KMS-11 (cell line): ENCODE measurements around the gene CDK14.

Source experiments
- H2AFZ ChIP-seq: fragments of 200-600 bp; sonication (generic); 2 replicates; pipeline ENCODE4 v1.6.1; 2016; ENCODE audit warnings: antibody characterized with exemption, mixed run types, low read depth
- H3K27ac ChIP-seq: fragments of 200-600 bp; sonication (generic); 2 replicates; pipeline ENCODE4 v1.6.1; 2016; ENCODE audit warnings: mild to moderate bottlenecking, mixed run types
- H3K27me3 ChIP-seq: fragments of 200-600 bp; sonication (generic); 2 replicates; pipeline ENCODE4 v1.6.1; 2017; ENCODE audit warnings: mild to moderate bottlenecking, low read depth, mixed run types, moderate library complexity; ENCODE audit not compliant: insufficient read depth
- H3K36me3 ChIP-seq: fragments of 200-600 bp; sonication (generic); 2 replicates; pipeline ENCODE4 v1.6.1; 2017; ENCODE audit warnings: mild to moderate bottlenecking, mixed run types; ENCODE audit not compliant: insufficient read depth
- H3K4me1 ChIP-seq: fragments of 200-600 bp; sonication (generic); 2 replicates; pipeline ENCODE4 v1.6.1; 2016; ENCODE audit warnings: mild to moderate bottlenecking, low read depth, mixed run types; ENCODE audit not compliant: poor library complexity, severe bottlenecking
- H3K4me2 ChIP-seq: fragments of 200-600 bp; sonication (generic); 2 replicates; pipeline ENCODE4 v1.7.0; 2016; ENCODE audit warnings: mild to moderate bottlenecking, mixed run types
- H3K4me3 ChIP-seq: fragments of 200-600 bp; sonication (generic); IDR thresholded peaks from 2 replicates; pipeline ENCODE4 v1.6.1; 2017; ENCODE audit warnings: low read depth, low read length, mixed read lengths; ENCODE audit not compliant: insufficient read depth
- H3K79me2 ChIP-seq: fragments of 200-600 bp; sonication (generic); 2 replicates; pipeline ENCODE4 v1.6.1; 2016; ENCODE audit warnings: low read depth, mixed run types; ENCODE audit not compliant: insufficient read depth
- H3K9ac ChIP-seq: fragments of 200-600 bp; sonication (generic); 2 replicates; pipeline ENCODE4 v1.6.1; 2016; ENCODE audit warnings: mild to moderate bottlenecking, mixed run types
- H4K20me1 ChIP-seq: fragments of 200-600 bp; sonication (generic); 2 replicates; pipeline ENCODE4 v1.6.1; 2016; ENCODE audit warnings: mild to moderate bottlenecking, mixed run types; ENCODE audit not compliant: insufficient read depth
- CTCF ChIP-seq: fragments of 200-600 bp; sonication (generic); conservative IDR thresholded peaks from 2 replicates; pipeline ENCODE4 v1.6.1; 2017; ENCODE audit warnings: low read depth, mild to moderate bottlenecking, antibody characterized with exemption, low read length, moderate library complexity, mixed read lengths

The CDK14 gene

GRCh38 chr7:91135703-91136430 is 539.7 kb downstream of the CDK14 start:
- Histone ChIP-seq H3K27me3 (no peaks in the 10 kb centered on the region), H3K4me3 (no peak overlapping the region), H3K79me2 (no peaks in the 10 kb centered on the region), H3K27ac (no peak overlapping the region), H4K20me1 (no peaks in the 10 kb centered on the region), H3K4me2 (no peak overlapping the region), H3K9ac (no peak overlapping the region), H3K4me1 (no peaks in the 10 kb centered on the region), H3K36me3 (no peaks in the 10 kb centered on the region), H2AFZ (no peak overlapping the region)
- no peak for TF ChIP-seq CTCF

GRCh38 chr7:91137153-91137787 is 541.1 kb downstream of the CDK14 start:
- no peak overlapping the region for H3K4me2 ChIP-seq
- H2AFZ ChIP-seq, result no peak overlapping the region
- H3K4me1 ChIP-seq, result no peaks in the 10 kb centered on the region
- no peaks in the 10 kb centered on the region for H3K36me3 ChIP-seq
- TF ChIP-seq CTCF, result no peak
- no peak overlapping the region for H3K27ac ChIP-seq
- H3K27me3 ChIP-seq, result no peaks in the 10 kb centered on the region
- no peak overlapping the region for H3K9ac ChIP-seq
- no peaks in the 10 kb centered on the region for H4K20me1 ChIP-seq
- no peaks in the 10 kb centered on the region for H3K79me2 ChIP-seq
- H3K4me3 ChIP-seq, result no peak overlapping the region

GRCh38 chr7:91137788-91138368 is 541.8 kb downstream of the CDK14 start:
- Histone ChIP-seq H3K4me2 (no peak overlapping the region), H3K36me3 (no peaks in the 10 kb centered on the region), H3K27me3 (no peaks in the 10 kb centered on the region), H2AFZ (no peak overlapping the region), H3K27ac (no peak overlapping the region), H3K4me3 (no peak overlapping the region), H4K20me1 (no peaks in the 10 kb centered on the region), H3K4me1 (no peaks in the 10 kb centered on the region), H3K79me2 (no peaks in the 10 kb centered on the region), H3K9ac (no peak overlapping the region)
- no peak for TF ChIP-seq CTCF

GRCh38 chr7:91140286-91140685 is 544.2 kb downstream of the CDK14 start:
- Histone ChIP-seq H3K4me2 (no peak overlapping the region), H3K79me2 (no peaks in the 10 kb centered on the region), H3K4me3 (no peak overlapping the region), H2AFZ (no peak overlapping the region), H4K20me1 (no peaks in the 10 kb centered on the region), H3K9ac (no peak overlapping the region), H3K36me3 (no peaks in the 10 kb centered on the region), H3K4me1 (no peaks in the 10 kb centered on the region), H3K27ac (no peak overlapping the region), H3K27me3 (no peaks in the 10 kb centered on the region)
- no peak for TF ChIP-seq CTCF
